Measurements from ENCODE around the gene HTR7. TPM values are rescaled to one million over a fixed set of nuclear protein-coding genes. Genes with fewer than 3 reads are reported as not detected.

Gene HTR7
- total RNA-seq, 1 experiment from 2014 or later = 0.33 TPM

DNA sequence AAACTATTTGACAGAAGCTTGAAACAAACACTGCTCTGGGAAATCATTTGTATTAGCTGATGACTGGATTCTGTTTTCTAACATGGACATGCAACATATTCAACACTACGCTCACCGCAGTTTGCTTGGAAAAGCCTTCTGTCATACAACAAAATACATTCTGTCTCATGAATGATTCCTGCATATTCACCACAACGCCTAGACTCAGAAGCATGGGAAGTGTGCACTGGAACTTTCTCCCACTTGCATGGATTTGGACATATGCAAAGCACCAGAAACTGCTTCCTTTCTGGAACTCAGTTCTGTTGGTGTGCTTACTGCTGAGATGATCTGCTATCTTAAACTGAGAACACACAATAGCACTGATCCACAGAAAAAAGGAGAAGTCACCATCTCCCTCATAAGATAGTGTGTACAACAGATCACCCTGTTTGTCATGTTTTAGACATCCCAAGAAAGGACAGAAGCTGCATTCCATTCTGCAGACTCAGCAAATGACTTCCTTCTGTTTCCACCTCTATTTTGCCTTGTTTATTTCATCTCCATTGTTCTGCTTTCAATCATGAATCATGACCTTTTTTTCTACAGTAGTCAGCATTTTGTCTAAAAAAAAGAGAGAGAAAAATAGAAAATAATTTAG, 115.8 kb downstream of the HTR7 start:
- no TSS peak for BruUV-seq (replicated peaks)
- Histone ChIP-seq H3K4me3 (ENCODE audit: low read depth in 2 of 2, low read length in 2 of 2) (no peak overlapping the region), H3K9me3 (ENCODE audit: control insufficient read depth, insufficient read depth, low read depth, low read length) (no peaks in the 10 kb centered on the region), H3K27me3 (ENCODE audit: control insufficient read depth, insufficient read depth, low read length) (peaks cover 3% of the 10 kb centered on the region; the same call in 1 of the 2 replicates), H3K36me3 (ENCODE audit: control insufficient read depth, insufficient read depth, low read length) (no peaks in the 10 kb centered on the region), H3K27ac (ENCODE audit: low read length) (no peak overlapping the region), H3K4me1 (ENCODE audit: control insufficient read depth, insufficient read depth, low read length) (no peaks in the 10 kb centered on the region)
- intact Hi-C loops (cut with micrococcal nuclease; ENCODE audit: unreplicated experiment) = no loop called here
- ATAC-seq = no peak
- in situ Hi-C loops (cut with HindIII; ENCODE audit: low pct_unique_long_range_greater_than_20kb, low sequenced_read_pairs) = no loop called here
- no peak for TF ChIP-seq SIN3A (IDR thresholded peaks at IDR 0.05; ENCODE audit: borderline replicate concordance, insufficient read depth, low read depth, low read length)
- no peak for TF ChIP-seq POLR2AphosphoS5 (IDR thresholded peaks at IDR 0.05; ENCODE audit: low read depth, low read length)
- TF ChIP-seq REST (IDR thresholded peaks at IDR 0.05; ENCODE audit: insufficient read depth in 1 of 2, low read depth in 2 of 2, low read length in 1 of 2) = no peak
- no peak for TF ChIP-seq TCF7L2 (IDR thresholded peaks at IDR 0.05; ENCODE audit: low read depth, low read length)
- TF ChIP-seq, protein P1, sequence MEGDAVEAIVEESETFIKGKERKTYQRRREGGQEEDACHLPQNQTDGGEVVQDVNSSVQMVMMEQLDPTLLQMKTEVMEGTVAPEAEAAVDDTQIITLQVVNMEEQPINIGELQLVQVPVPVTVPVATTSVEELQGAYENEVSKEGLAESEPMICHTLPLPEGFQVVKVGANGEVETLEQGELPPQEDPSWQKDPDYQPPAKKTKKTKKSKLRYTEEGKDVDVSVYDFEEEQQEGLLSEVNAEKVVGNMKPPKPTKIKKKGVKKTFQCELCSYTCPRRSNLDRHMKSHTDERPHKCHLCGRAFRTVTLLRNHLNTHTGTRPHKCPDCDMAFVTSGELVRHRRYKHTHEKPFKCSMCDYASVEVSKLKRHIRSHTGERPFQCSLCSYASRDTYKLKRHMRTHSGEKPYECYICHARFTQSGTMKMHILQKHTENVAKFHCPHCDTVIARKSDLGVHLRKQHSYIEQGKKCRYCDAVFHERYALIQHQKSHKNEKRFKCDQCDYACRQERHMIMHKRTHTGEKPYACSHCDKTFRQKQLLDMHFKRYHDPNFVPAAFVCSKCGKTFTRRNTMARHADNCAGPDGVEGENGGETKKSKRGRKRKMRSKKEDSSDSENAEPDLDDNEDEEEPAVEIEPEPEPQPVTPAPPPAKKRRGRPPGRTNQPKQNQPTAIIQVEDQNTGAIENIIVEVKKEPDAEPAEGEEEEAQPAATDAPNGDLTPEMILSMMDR (IDR thresholded peaks at IDR 0.05) = no peak
- ChIA-PET POLR2A (interaction anchor here (0.5 kb wide), 1 partner anchor 431 kb away, joined by 3 read pairs; no protein-coding TSS in a partner anchor), CTCF (no interaction called here)
- no peak for DNase-seq (ENCODE audit: low read depth, low spot score)

GRCh38 chr10:90740265-90740664, 117.6 kb downstream of the HTR7 start:
- POLR2A ChIA-PET = no interaction called here
- H3K9me3 ChIP-seq (ENCODE audit: control insufficient read depth, insufficient read depth, low read depth, low read length) = no peaks in the 10 kb centered on the region
- intact Hi-C loops (cut with micrococcal nuclease; ENCODE audit: unreplicated experiment) = no loop called here
- no peaks in the 10 kb centered on the region for H3K4me1 ChIP-seq (ENCODE audit: control insufficient read depth, insufficient read depth, low read length)
- in situ Hi-C loops (cut with HindIII; ENCODE audit: low pct_unique_long_range_greater_than_20kb, low sequenced_read_pairs) = no loop called here
- ATAC-seq (no peak), DNase-seq (ENCODE audit: low read depth, low spot score) (no peak)
- no peaks in the 10 kb centered on the region for H3K36me3 ChIP-seq (ENCODE audit: control insufficient read depth, insufficient read depth, low read length)
- no TSS peak for BruUV-seq (replicated peaks)
- H3K4me3 ChIP-seq (ENCODE audit: low read depth in 2 of 2, low read length in 2 of 2) = no peak overlapping the region
- CTCF ChIA-PET = interaction anchor here (1.2 kb wide), 1 partner anchor 47 kb away, joined by 3 read pairs; no protein-coding TSS in a partner anchor
- H3K27ac ChIP-seq (ENCODE audit: low read length) = no peak overlapping the region
- H3K27me3 ChIP-seq (ENCODE audit: control insufficient read depth, insufficient read depth, low read length) = peaks cover 3% of the 10 kb centered on the region; the same call in 1 of the 2 replicates
- TF ChIP-seq REST (IDR thresholded peaks at IDR 0.05; ENCODE audit: insufficient read depth in 1 of 2, low read depth in 2 of 2, low read length in 1 of 2) (no peak), TCF7L2 (IDR thresholded peaks at IDR 0.05; ENCODE audit: low read depth, low read length) (no peak), SIN3A (IDR thresholded peaks at IDR 0.05; ENCODE audit: borderline replicate concordance, insufficient read depth, low read depth, low read length) (no peak), POLR2AphosphoS5 (IDR thresholded peaks at IDR 0.05; ENCODE audit: low read depth, low read length) (no peak)
- TF ChIP-seq, protein P1 (IDR thresholded peaks at IDR 0.05) = no peak
